CD4-positive, alpha-beta T cell (primary cell): Measurements from ENCODE around the gene CRTAP. TPM values are rescaled to one million over a fixed set of nuclear protein-coding genes. Genes with fewer than 3 reads are reported as not detected.
"Not testable (repeated sequence)": the region's sequence is repeated elsewhere in the genome, so short reads cannot be mapped to it uniquely, and the experiment has no call there.

Experiments
- ATAC-seq: fragments of 200-7000 bp; cut with Tn5 transposase; one replicate; pipeline ENCODE4 v1.10.0; 2022; ENCODE audit warnings: mild to moderate bottlenecking; ENCODE audit not compliant: poor library complexity
- CTCF ChIA-PET: fragments of 350-600 bp; sonication (Branson Sonifier 250); formaldehyde crosslinking; loops from one replicate; lab custom pipeline; 2021; ENCODE audit warnings: antibody characterized with exemption, inconsistent platforms; lab: Charles Lee
- POLR2A ChIA-PET: fragments of 350-600 bp; sonication (Branson Sonifier 250); formaldehyde crosslinking; loops from one replicate; lab custom pipeline; 2021; ENCODE audit warnings: antibody characterized with exemption, inconsistent platforms; lab: Charles Lee
- DNase-seq, 14 experiments: peaks; one replicate each; pipeline ENCODE4 v3.0.0-alpha.2; 2013 to 2020; ENCODE audit warnings: mixed read lengths in 2 of 14
- H3K27ac ChIP-seq, 2 donors: one replicate each; pipeline versions ENCODE4 v1.5.1 to v1.7.0; 2013; ENCODE audit warnings: low read length in 2 of 2, low read depth in 1 of 2, mild to moderate bottlenecking in 1 of 2
- H3K27me3 ChIP-seq, 2 experiments: 1 replicate in 1 of 2; 2 replicates in 1 of 2; pipeline versions ENCODE4 v1.6.1 to v1.7.0; 2013; ENCODE audit warnings: low read length in 2 of 2, control low read depth in 1 of 2, mild to moderate bottlenecking in 1 of 2, moderate library complexity in 1 of 2; ENCODE audit not compliant: insufficient read depth in 2 of 2, control insufficient read depth in 1 of 2
- H3K36me3 ChIP-seq: one replicate; pipeline ENCODE4 v1.6.1; 2013; ENCODE audit warnings: low read length, control low read depth; ENCODE audit not compliant: insufficient read depth
- H3K4me1 ChIP-seq: one replicate; pipeline ENCODE4 v1.6.1; 2013; ENCODE audit warnings: low read length, control low read depth; ENCODE audit not compliant: insufficient read depth
- H3K4me3 ChIP-seq: one replicate; pipeline ENCODE4 v1.5.1; 2013; ENCODE audit warnings: mild to moderate bottlenecking, low read length, moderate library complexity
- H3K9me3 ChIP-seq, 2 experiments: 1 replicate in 1 of 2; 2 replicates in 1 of 2; pipeline versions ENCODE4 v1.6.1 to v1.7.0; 2013; ENCODE audit warnings: low read length in 2 of 2, mild to moderate bottlenecking in 2 of 2, control low read depth in 1 of 2, moderate library complexity in 1 of 2; ENCODE audit not compliant: control insufficient read depth in 1 of 2, insufficient read depth in 1 of 2
- H3K27ac Mint-ChIP-seq: one replicate; pipeline ENCODE4 v1.8.0; 2020; ENCODE audit warnings: mixed read lengths
- H3K27me3 Mint-ChIP-seq: one replicate; pipeline ENCODE4 v1.8.0; 2021; ENCODE audit warnings: mixed read lengths
- H3K36me3 Mint-ChIP-seq: one replicate; pipeline ENCODE4 v1.8.0; 2021; ENCODE audit warnings: low read depth, mixed read lengths
- H3K4me1 Mint-ChIP-seq: one replicate; pipeline ENCODE4 v1.8.0; 2021; ENCODE audit warnings: low read depth, mixed read lengths
- H3K4me3 Mint-ChIP-seq: one replicate; pipeline ENCODE4 v1.8.0; 2020; ENCODE audit warnings: mild to moderate bottlenecking, mixed read lengths
- H3K9me3 Mint-ChIP-seq: one replicate; pipeline ENCODE4 v1.8.0; 2020; ENCODE audit warnings: mixed read lengths
- CTCF ChIP-seq: fragments of 200-600 bp; IDR thresholded peaks from one replicate; pipeline ENCODE4 v1.8.0; 2022; ENCODE audit warnings: antibody characterized with exemption, mild to moderate bottlenecking
- intact Hi-C, 2 experiments: fragments of 100-400 bp; cut with DNase I in 1 of 2; cut with micrococcal nuclease in 1 of 2; formaldehyde crosslinking; loops; one replicate each; pipeline versions ENCODE4 v1.15.1 to v1.9.0; 2023 to 2025; cut with DNase I, micrococcal nuclease
- polyA plus RNA-seq, 2 donors: library from polyadenylated mRNA; unstranded; fragments of 120-200 nt; gene quantifications; one replicate each; pipeline ENCODE4 v1.2.1, GENCODE V29; 2013
- total RNA-seq, 174 experiments: library from RNA in 2 of 174; stranded (reverse) in 2 of 174; gene quantifications; one replicate each; pipeline ENCODE4 v1.2.3 and lab custom pipeline; 2021 to 2026

The CRTAP gene
- total RNA-seq (10 to 100 TPM; 38.2 to 40.3 TPM), total RNA-seq (lab: John Stamatoyannopoulos, UW) (9.9 to 103 (median 46.2) reads per million in 172 experiments)
- 81.2 TPM for polyA plus RNA-seq (2013, experiment 1 of 2)
- 78.2 TPM for polyA plus RNA-seq (2013, experiment 2 of 2)

- Mint-ChIP-seq H3K4me1 (peaks cover 56% of the 10 kb centered on the region), H3K9me3 (no peaks in the 10 kb centered on the region), H3K36me3 (no peaks in the 10 kb centered on the region), H3K27me3 (no peaks in the 10 kb centered on the region), H3K27ac (peak within 1 kb of the TSS; percentile 87), H3K4me3 (peak within 1 kb of the TSS; percentile 95)
- H3K4me1 ChIP-seq = peaks cover 20% of the 10 kb centered on the region
- no peak for TF ChIP-seq CTCF
- no peaks in the 10 kb centered on the region for H3K27me3 ChIP-seq
- CTCF ChIA-PET = no interaction called here
- ATAC-seq (peak; percentile 78), DNase-seq (peak; percentile 74 to 94 (median 86))
- POLR2A ChIA-PET = interaction anchor here (0.6 to 2.0 kb wide), 9 partner anchors 9 to 685 kb away, joined by 3 to 16 read pairs (median 4); partner anchors contain the start of genes GLB1, PDCD6IP, TMPPE and UBP1
- peak within 1 kb of the TSS; percentile 55 to 59 for H3K27ac ChIP-seq
- no peaks in the 10 kb centered on the region for H3K9me3 ChIP-seq
- peak within 1 kb of the TSS; percentile 76 for H3K4me3 ChIP-seq
- no peaks in the 10 kb centered on the region for H3K36me3 ChIP-seq
- intact Hi-C loops = loop anchor here in 1 of 2 experiments (2.0 kb wide), 1 partner anchor 17 kb away; the partner anchor contains the start of genes GLB1 and TMPPE
Observed at GRCh38 chr3:33113772-33114621, at the start of gene CRTAP. TSS of gene CRTAP (plus strand) at chr3:33114014. CDS start at chr3:33114078, 64 bp downstream.

- Histone ChIP-seq H3K36me3 (peaks cover 9% of the 10 kb centered on the region), H3K27me3 (no peaks in the 10 kb centered on the region), H3K27ac (no peak overlapping the region), H3K4me3 (no peak overlapping the region), H3K9me3 (no peaks in the 10 kb centered on the region), H3K4me1 (peaks cover 57% of the 10 kb centered on the region)
- Mint-ChIP-seq H3K36me3 (peaks cover 53% of the 10 kb centered on the region), H3K9me3 (no peaks in the 10 kb centered on the region), H3K4me1 (peaks cover 57% of the 10 kb centered on the region), H3K27me3 (no peaks in the 10 kb centered on the region), H3K4me3 (peak overlapping the region; percentile 57), H3K27ac (peak overlapping the region; percentile 69)
- ATAC-seq (no peak), DNase-seq (peak in 12 of 14 experiments; percentile 25 to 68 (median 38))
- intact Hi-C loops = loop anchor here (2.0 to 5.0 kb wide), 3 partner anchors 48 to 1533 kb away; partner anchors contain the start of gene STT3B (in 1 of the 2)
- POLR2A ChIA-PET = no interaction called here
- CTCF ChIA-PET = interaction anchor here (1.5 kb wide), 1 partner anchor 117 kb away, joined by 5 read pairs; no protein-coding TSS in a partner anchor
- peak; percentile 54 for TF ChIP-seq CTCF
Observed at GRCh38 chr3:33064929-33065328, 48.9 kb upstream of the CRTAP start.

- peaks cover 56% of the 10 kb centered on the region for H3K4me1 Mint-ChIP-seq
- ATAC-seq = peak; percentile 10
Observed at GRCh38 chr3:33067484-33067883, 46.3 kb upstream of the CRTAP start.

GRCh38 chr3:33069862-33070261 lies 44.0 kb upstream of the CRTAP start:
- peaks cover 16% of the 10 kb centered on the region for H3K4me1 ChIP-seq
- H3K4me3 Mint-ChIP-seq, H3K27me3 Mint-ChIP-seq, H3K9me3 Mint-ChIP-seq, H3K27ac Mint-ChIP-seq, H3K9me3 ChIP-seq, ATAC-seq, DNase-seq, H3K27me3 ChIP-seq, H3K4me3 ChIP-seq, H3K27ac ChIP-seq: not testable (repeated sequence)
- H3K4me1 Mint-ChIP-seq = peaks cover 47% of the 10 kb centered on the region
- ChIA-PET CTCF (interaction anchor here (1.4 to 1.9 kb wide), 3 partner anchors 30 to 123 kb away, joined by 3 to 6 read pairs (median 4); no protein-coding TSS in a partner anchor), POLR2A (interaction anchor here (0.7 to 1.4 kb wide), 4 partner anchors 14 to 118 kb away, joined by 3 to 4 read pairs (median 3); no protein-coding TSS in a partner anchor)
- intact Hi-C loops = loop anchor here (2.0 to 10.0 kb wide), 4 partner anchors 51 to 1538 kb away; partner anchors contain the start of genes CMTM6 (in 1 of the 2) and STT3B (in 1 of the 2)
- peaks cover 27% of the 10 kb centered on the region for H3K36me3 ChIP-seq
- H3K36me3 Mint-ChIP-seq = peaks cover 45% of the 10 kb centered on the region

More at GRCh38 chr3:33067484-33067883, 46.3 kb upstream of the CRTAP start:
- no peak overlapping the region for H3K27ac ChIP-seq
- Mint-ChIP-seq H3K27me3 (no peaks in the 10 kb centered on the region), H3K27ac (no peak overlapping the region), H3K36me3 (peaks cover 60% of the 10 kb centered on the region), H3K9me3 (no peaks in the 10 kb centered on the region), H3K4me3 (no peak overlapping the region)
- H3K36me3 ChIP-seq = peaks cover 27% of the 10 kb centered on the region
- POLR2A ChIA-PET = interaction anchor here (1.7 kb wide), 1 partner anchor 23 kb away, joined by 3 read pairs; no protein-coding TSS in a partner anchor
- intact Hi-C loops = loop anchor here in 1 of 2 experiments (5.0 kb wide), 1 partner anchor 1535 kb away; the partner anchor contains the start of gene STT3B
- no peak for TF ChIP-seq CTCF
- no peaks in the 10 kb centered on the region for H3K9me3 ChIP-seq
- H3K4me3 ChIP-seq = no peak overlapping the region
- CTCF ChIA-PET = interaction anchor here (0.8 to 1.6 kb wide), 3 partner anchors 20 to 120 kb away, joined by 3 to 5 read pairs (median 4); no protein-coding TSS in a partner anchor
- peaks cover 31% of the 10 kb centered on the region for H3K4me1 ChIP-seq
- DNase-seq = peak in 3 of 14 experiments; percentile 52 to 64 (median 62)
- H3K27me3 ChIP-seq = no peaks in the 10 kb centered on the region
